Loucy (cell line): ENCODE data around the gene VAT1L.

Experiments used
- H2AFZ ChIP-seq: fragments of 200-600 bp; sonication (generic); 2 replicates; pipeline ENCODE4 v1.6.0; 2016; ENCODE audit warnings: antibody characterized with exemption, mild to moderate bottlenecking, low read length, moderate library complexity
- H3F3A ChIP-seq: fragments of 200-600 bp; 2 replicates; pipeline ENCODE4 v1.6.0; 2016; ENCODE audit warnings: antibody characterized with exemption, low read depth, mild to moderate bottlenecking
- H3K27me3 ChIP-seq: fragments of 200-600 bp; sonication (generic); 2 replicates; pipeline ENCODE4 v1.6.1; 2014; ENCODE audit warnings: low read length, mild to moderate bottlenecking; ENCODE audit not compliant: insufficient read depth, poor library complexity, severe bottlenecking
- H3K36me3 ChIP-seq: fragments of 200-600 bp; sonication (generic); 2 replicates; pipeline ENCODE4 v1.6.1; 2016; ENCODE audit warnings: low read length; ENCODE audit not compliant: insufficient read depth
- H3K4me1 ChIP-seq: fragments of 200-600 bp; sonication (generic); 2 replicates; pipeline ENCODE4 v1.5.1; 2014; ENCODE audit warnings: low read length, mild to moderate bottlenecking; ENCODE audit not compliant: insufficient read depth, poor library complexity, severe bottlenecking
- H3K4me2 ChIP-seq: fragments of 200-600 bp; sonication (generic); 2 replicates; pipeline ENCODE4 v1.6.0; 2014; ENCODE audit warnings: antibody characterized with exemption, low read length, low read depth, mild to moderate bottlenecking; ENCODE audit not compliant: poor library complexity, severe bottlenecking
- H3K4me3 ChIP-seq: fragments of 200-600 bp; sonication (generic); 2 replicates; pipeline ENCODE4 v1.5.1; 2014; ENCODE audit warnings: low read length, mild to moderate bottlenecking, mixed read lengths; ENCODE audit not compliant: poor library complexity, severe bottlenecking
- H3K79me2 ChIP-seq: fragments of 200-600 bp; sonication (generic); 2 replicates; pipeline ENCODE4 v1.6.1; 2014; ENCODE audit warnings: low read length; ENCODE audit not compliant: insufficient read depth
- H3K9ac ChIP-seq: fragments of 200-600 bp; sonication (generic); 2 replicates; pipeline ENCODE4 v1.6.0; 2014; ENCODE audit warnings: mild to moderate bottlenecking, low read depth, low read length, moderate library complexity; ENCODE audit not compliant: poor library complexity, severe bottlenecking
- H3K9me2 ChIP-seq: fragments of 200-600 bp; sonication (generic); replicated peaks from 2 replicates; pipeline ENCODE4 v1.6.1; 2016; ENCODE audit warnings: low read depth, low read length, mixed read lengths
- H3K9me3 ChIP-seq: fragments of 200-600 bp; sonication (generic); 2 replicates; pipeline ENCODE4 v1.6.1; 2014; ENCODE audit warnings: mild to moderate bottlenecking, antibody characterized with exemption, low read length, low read depth; ENCODE audit not compliant: insufficient read depth
- H4K20me1 ChIP-seq: fragments of 200-600 bp; sonication (generic); 2 replicates; pipeline ENCODE4 v1.6.0; 2014; ENCODE audit warnings: antibody characterized with exemption, low read length, mild to moderate bottlenecking; ENCODE audit not compliant: insufficient read depth, poor library complexity, severe bottlenecking
- CTCF ChIP-seq: fragments of 200-600 bp; sonication (generic); conservative IDR thresholded peaks from 2 replicates; pipeline ENCODE4 v1.5.1; 2014; ENCODE audit warnings: mild to moderate bottlenecking, antibody characterized with exemption, low read length
- EZH2phosphoT487 ChIP-seq: fragments of 200-600 bp; IDR thresholded peaks from 2 replicates; pipeline ENCODE4 v1.6.1; 2018; ENCODE audit warnings: antibody characterized with exemption, mild to moderate bottlenecking, moderate library complexity, borderline replicate concordance

The VAT1L gene

GRCh38 chr16:77840673-77841501 is 52.5 kb downstream of the VAT1L start:
- H2AFZ ChIP-seq, result no peak overlapping the region
- no peaks in the 10 kb centered on the region for H3K79me2 ChIP-seq
- H3K9ac ChIP-seq, result no peak overlapping the region
- no peaks in the 10 kb centered on the region; the same call in 1 of the 2 replicates for H3K9me3 ChIP-seq
- no peaks in the 10 kb centered on the region for H3K4me1 ChIP-seq
- H3K9me2 ChIP-seq, result no peaks in the 10 kb centered on the region
- H3K36me3 ChIP-seq, result no peaks in the 10 kb centered on the region
- H3F3A ChIP-seq, result no peaks in the 10 kb centered on the region
- H3K27me3 ChIP-seq, result no peaks in the 10 kb centered on the region
- H3K4me3 ChIP-seq, result no peak overlapping the region
- no peak for TF ChIP-seq EZH2phosphoT487
- TF ChIP-seq CTCF, result no peak
- H3K4me2 ChIP-seq, result no peak overlapping the region
- no peaks in the 10 kb centered on the region for H4K20me1 ChIP-seq

- Histone ChIP-seq H3K9me2 (no peaks in the 10 kb centered on the region), H3F3A (no peaks in the 10 kb centered on the region), H3K9ac (no peak overlapping the region), H3K4me2 (no peak overlapping the region), H3K9me3 (no peaks in the 10 kb centered on the region), H2AFZ (no peak overlapping the region), H3K27me3 (no peaks in the 10 kb centered on the region), H3K4me1 (no peaks in the 10 kb centered on the region), H3K79me2 (no peaks in the 10 kb centered on the region), H3K4me3 (no peak overlapping the region), H3K36me3 (no peaks in the 10 kb centered on the region), H4K20me1 (no peaks in the 10 kb centered on the region)
- no peak for TF ChIP-seq EZH2phosphoT487
- no peak for TF ChIP-seq CTCF
These were observed 53.1 kb downstream of the VAT1L start for GRCh38 chr16:77841502-77841763.

- Histone ChIP-seq H3K4me1 (no peaks in the 10 kb centered on the region), H3K4me3 (no peak overlapping the region), H3K9me2 (no peaks in the 10 kb centered on the region), H3K9me3 (no peaks in the 10 kb centered on the region), H3K4me2 (no peak overlapping the region), H4K20me1 (no peaks in the 10 kb centered on the region), H3K9ac (no peak overlapping the region), H3K27me3 (no peaks in the 10 kb centered on the region), H3K79me2 (no peaks in the 10 kb centered on the region), H2AFZ (no peak overlapping the region), H3K36me3 (no peaks in the 10 kb centered on the region), H3F3A (no peaks in the 10 kb centered on the region)
- TF ChIP-seq EZH2phosphoT487 (no peak), CTCF (no peak)
These were observed 54.1 kb downstream of the VAT1L start for GRCh38 chr16:77842468-77842867.
